DOHH2 (cell line): ENCODE data around the gene ALOX5.

Experiments
- H3F3A ChIP-seq: fragments of 200-600 bp; sonication (generic), shearing (Covaris generic); 2 replicates; pipeline ENCODE4 v1.6.0; 2016; ENCODE audit warnings: antibody characterized with exemption, mild to moderate bottlenecking; ENCODE audit not compliant: control insufficient read depth, insufficient read depth
- H3K27ac ChIP-seq: fragments of 200-600 bp; sonication (generic); 2 replicates; pipeline ENCODE4 v1.5.1; 2014; ENCODE audit warnings: low read depth, mild to moderate bottlenecking, low read length, moderate library complexity
- H3K27me3 ChIP-seq: fragments of 200-600 bp; sonication (generic); 2 replicates; pipeline ENCODE4 v1.6.1; 2014; ENCODE audit warnings: mild to moderate bottlenecking, low read length, mixed read lengths; ENCODE audit not compliant: control insufficient read depth
- H3K36me3 ChIP-seq: fragments of 200-600 bp; sonication (generic); 2 replicates; pipeline ENCODE4 v1.6.1; 2014; ENCODE audit warnings: mild to moderate bottlenecking, low read length, moderate library complexity, mixed read lengths; ENCODE audit not compliant: control insufficient read depth
- H3K4me1 ChIP-seq: fragments of 200-600 bp; sonication (generic); 2 replicates; pipeline ENCODE4 v1.6.1; 2014; ENCODE audit warnings: mild to moderate bottlenecking, low read length, mixed read lengths; ENCODE audit not compliant: control insufficient read depth
- H3K4me2 ChIP-seq: fragments of 200-600 bp; sonication (generic); 2 replicates; pipeline ENCODE4 v1.6.0; 2014; ENCODE audit warnings: mild to moderate bottlenecking, low read length, moderate library complexity
- H3K4me3 ChIP-seq: fragments of 200-600 bp; sonication (generic); 2 replicates; pipeline ENCODE4 v1.5.1; 2014; ENCODE audit warnings: mild to moderate bottlenecking, low read length, mixed read lengths
- H3K79me2 ChIP-seq: fragments of 200-600 bp; sonication (generic); 2 replicates; pipeline ENCODE4 v1.6.1; 2014; ENCODE audit warnings: mild to moderate bottlenecking, low read length, mixed read lengths; ENCODE audit not compliant: control insufficient read depth
- H3K9me2 ChIP-seq: fragments of 200-600 bp; sonication (generic); replicated peaks from 2 replicates; pipeline ENCODE4 v1.6.1; 2014; ENCODE audit warnings: mild to moderate bottlenecking, low read length, mixed read lengths; ENCODE audit not compliant: control insufficient read depth
- H3K9me3 ChIP-seq: fragments of 200-600 bp; sonication (generic); 2 replicates; pipeline ENCODE4 v1.6.1; 2014; ENCODE audit warnings: antibody characterized with exemption, low read length, mixed read lengths; ENCODE audit not compliant: control insufficient read depth, insufficient read depth
- H4K20me1 ChIP-seq: fragments of 200-600 bp; sonication (generic); 2 replicates; pipeline ENCODE4 v1.6.0; 2014; ENCODE audit warnings: low read depth, mild to moderate bottlenecking, antibody characterized with exemption, low read length, moderate library complexity; ENCODE audit not compliant: control insufficient read depth, insufficient read depth
- EZH2phosphoT487 ChIP-seq: fragments of 200-600 bp; sonication (generic); IDR thresholded peaks from 2 replicates; pipeline ENCODE4 v1.6.1; 2017; ENCODE audit warnings: borderline replicate concordance, mild to moderate bottlenecking, antibody characterized with exemption, low read length, moderate library complexity, mixed read lengths
- TF ChIP-seq, protein P1 (sequence below): fragments of 200-600 bp; sonication (generic); IDR thresholded peaks from one replicate; pipeline ENCODE4 v1.5.1; 2014; ENCODE audit warnings: antibody characterized with exemption, mild to moderate bottlenecking, low read depth, low read length; ENCODE audit not compliant: poor library complexity, severe bottlenecking

Gene ALOX5

DNA sequence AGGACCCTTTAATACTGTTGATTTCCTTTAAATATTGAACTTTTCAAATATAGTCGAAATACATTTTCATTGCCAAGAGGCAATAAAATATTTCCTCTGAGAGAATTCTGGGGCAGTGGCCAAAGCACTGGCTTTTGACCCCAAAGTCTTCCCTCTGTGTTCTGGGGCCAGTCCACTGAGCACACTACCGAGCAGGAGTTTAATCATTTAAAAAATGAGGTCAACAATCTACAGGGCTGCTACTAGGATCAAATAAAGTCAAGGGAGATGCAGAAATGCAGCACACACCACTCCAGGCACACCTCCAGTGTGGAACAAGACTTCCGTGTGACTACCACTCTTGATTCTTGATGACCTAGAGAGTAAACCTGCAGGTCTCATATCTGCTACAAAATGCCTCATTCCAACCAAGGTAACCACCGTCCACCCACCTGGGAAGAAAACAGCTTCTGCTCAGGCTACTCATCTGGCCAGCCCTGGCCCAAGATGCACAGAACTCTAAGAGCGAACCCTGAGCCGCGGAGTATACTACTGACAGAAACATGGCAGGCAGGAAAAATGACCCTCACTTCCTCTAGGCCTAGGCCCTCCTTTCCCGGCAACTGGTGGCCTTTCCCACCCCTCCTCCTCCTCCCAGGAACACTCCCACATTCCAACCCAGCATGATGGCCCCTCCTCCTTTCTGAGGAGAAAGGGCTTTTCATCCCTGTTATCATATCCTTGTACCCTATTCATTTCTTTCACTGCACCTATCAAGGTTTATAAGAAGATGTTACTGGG is 97.7 kb downstream of the ALOX5 start:
- Histone ChIP-seq H3K4me2 (no peak overlapping the region), H3K9me3 (peaks cover 6% of the 10 kb centered on the region; the same call in 1 of the 2 replicates), H3K4me1 (peaks cover 10% of the 10 kb centered on the region), H3K9me2 (no peaks in the 10 kb centered on the region), H3F3A (no peaks in the 10 kb centered on the region), H4K20me1 (no peaks in the 10 kb centered on the region), H3K79me2 (peaks cover 7% of the 10 kb centered on the region), H3K36me3 (peaks cover 13% of the 10 kb centered on the region), H3K4me3 (no peak overlapping the region), H3K27ac (no peak overlapping the region), H3K27me3 (no peaks in the 10 kb centered on the region)
- no peak for TF ChIP-seq EZH2phosphoT487
- TF ChIP-seq, protein P1, sequence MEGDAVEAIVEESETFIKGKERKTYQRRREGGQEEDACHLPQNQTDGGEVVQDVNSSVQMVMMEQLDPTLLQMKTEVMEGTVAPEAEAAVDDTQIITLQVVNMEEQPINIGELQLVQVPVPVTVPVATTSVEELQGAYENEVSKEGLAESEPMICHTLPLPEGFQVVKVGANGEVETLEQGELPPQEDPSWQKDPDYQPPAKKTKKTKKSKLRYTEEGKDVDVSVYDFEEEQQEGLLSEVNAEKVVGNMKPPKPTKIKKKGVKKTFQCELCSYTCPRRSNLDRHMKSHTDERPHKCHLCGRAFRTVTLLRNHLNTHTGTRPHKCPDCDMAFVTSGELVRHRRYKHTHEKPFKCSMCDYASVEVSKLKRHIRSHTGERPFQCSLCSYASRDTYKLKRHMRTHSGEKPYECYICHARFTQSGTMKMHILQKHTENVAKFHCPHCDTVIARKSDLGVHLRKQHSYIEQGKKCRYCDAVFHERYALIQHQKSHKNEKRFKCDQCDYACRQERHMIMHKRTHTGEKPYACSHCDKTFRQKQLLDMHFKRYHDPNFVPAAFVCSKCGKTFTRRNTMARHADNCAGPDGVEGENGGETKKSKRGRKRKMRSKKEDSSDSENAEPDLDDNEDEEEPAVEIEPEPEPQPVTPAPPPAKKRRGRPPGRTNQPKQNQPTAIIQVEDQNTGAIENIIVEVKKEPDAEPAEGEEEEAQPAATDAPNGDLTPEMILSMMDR: no peak

- Histone ChIP-seq H3K9me3 (peaks cover 6% of the 10 kb centered on the region; the same call in 1 of the 2 replicates), H4K20me1 (no peaks in the 10 kb centered on the region), H3K9me2 (no peaks in the 10 kb centered on the region), H3F3A (no peaks in the 10 kb centered on the region), H3K36me3 (peaks cover 11% of the 10 kb centered on the region), H3K79me2 (no peaks in the 10 kb centered on the region; the same call in 1 of the 2 replicates), H3K27ac (no peak overlapping the region), H3K27me3 (no peaks in the 10 kb centered on the region), H3K4me3 (no peak overlapping the region), H3K4me2 (no peak overlapping the region), H3K4me1 (peaks cover 8% of the 10 kb centered on the region)
- TF ChIP-seq, protein P1: no peak
- TF ChIP-seq EZH2phosphoT487: no peak
Measured at GRCh38 chr10:45473126-45473525, 99.1 kb downstream of the ALOX5 start.

DNA sequence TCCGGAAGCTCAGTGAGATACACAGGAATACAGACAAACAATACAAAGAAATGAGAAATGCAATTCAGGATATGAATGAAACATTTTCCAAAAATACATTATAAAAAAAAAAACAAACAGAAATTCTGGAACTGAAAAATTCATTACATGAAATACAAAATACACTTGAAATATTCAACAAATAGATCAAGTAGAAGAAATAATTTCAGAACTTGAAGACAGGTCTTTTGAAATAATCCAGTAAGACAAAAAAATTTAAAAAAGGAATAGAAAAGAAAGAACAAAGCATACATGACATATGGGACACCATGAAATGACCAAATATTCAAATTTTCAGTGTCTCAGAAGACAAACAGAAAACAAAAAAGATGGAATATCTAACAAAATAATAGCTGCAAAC is 102.5 kb downstream of the ALOX5 start:
- no peaks in the 10 kb centered on the region for H3K4me1 ChIP-seq
- H4K20me1 ChIP-seq: no peaks in the 10 kb centered on the region
- TF ChIP-seq, protein P1: no peak
- no peak for TF ChIP-seq EZH2phosphoT487
- peaks cover 4% of the 10 kb centered on the region; the same call in 1 of the 2 replicates for H3K36me3 ChIP-seq
- no peaks in the 10 kb centered on the region for H3F3A ChIP-seq
- no peaks in the 10 kb centered on the region for H3K9me2 ChIP-seq
- no peaks in the 10 kb centered on the region; the same call in 1 of the 2 replicates for H3K79me2 ChIP-seq
- H3K4me3 ChIP-seq: no peak overlapping the region
- H3K27ac ChIP-seq: no peak overlapping the region
- H3K4me2 ChIP-seq: no peak overlapping the region
- H3K27me3 ChIP-seq: no peaks in the 10 kb centered on the region
- H3K9me3 ChIP-seq: peaks cover 6% of the 10 kb centered on the region; the same call in 1 of the 2 replicates
